HUES64 (cell line): ENCODE results near the gene NHEJ1.
A peak's percentile ranks its signal among the peaks of the same experiment; 100 is the strongest.

Experiments used
- H3K27ac ChIP-seq: 2 replicates; pipeline ENCODE4 v1.7.0; 2013; ENCODE audit warnings: low read depth, low read length, inconsistent platforms
- H3K27me3 ChIP-seq: 2 replicates; pipeline ENCODE4 v1.6.1; 2013; ENCODE audit warnings: mild to moderate bottlenecking, low read length; ENCODE audit not compliant: insufficient read depth
- H3K36me3 ChIP-seq: 2 replicates; pipeline ENCODE4 v1.6.1; 2013; ENCODE audit warnings: mild to moderate bottlenecking, low read length; ENCODE audit not compliant: insufficient read depth
- H3K4me1 ChIP-seq: 2 replicates; pipeline ENCODE4 v1.6.1; 2013; ENCODE audit warnings: mild to moderate bottlenecking, low read length, moderate library complexity; ENCODE audit not compliant: insufficient read depth
- H3K4me3 ChIP-seq: 2 replicates; pipeline ENCODE4 v1.5.1; 2013; ENCODE audit warnings: mild to moderate bottlenecking, low read length, moderate library complexity
- H3K9ac ChIP-seq: 2 replicates; pipeline ENCODE4 v1.6.1; 2013; ENCODE audit warnings: mild to moderate bottlenecking, low read depth, low read length
- H3K9me3 ChIP-seq: 2 replicates; pipeline ENCODE4 v1.6.1; 2013; ENCODE audit warnings: low read depth, low read length; ENCODE audit not compliant: insufficient read depth
- WGBS: fragments of 150-250, 120-280 bp; methylation state at CpG from one replicate; pipeline ENCODE4 v1.1.7; 2013; ENCODE audit warnings: missing lambda C conversion rate; 5-methylcytosine and 5-hydroxymethylcytosine counted together

Gene NHEJ1

DNA sequence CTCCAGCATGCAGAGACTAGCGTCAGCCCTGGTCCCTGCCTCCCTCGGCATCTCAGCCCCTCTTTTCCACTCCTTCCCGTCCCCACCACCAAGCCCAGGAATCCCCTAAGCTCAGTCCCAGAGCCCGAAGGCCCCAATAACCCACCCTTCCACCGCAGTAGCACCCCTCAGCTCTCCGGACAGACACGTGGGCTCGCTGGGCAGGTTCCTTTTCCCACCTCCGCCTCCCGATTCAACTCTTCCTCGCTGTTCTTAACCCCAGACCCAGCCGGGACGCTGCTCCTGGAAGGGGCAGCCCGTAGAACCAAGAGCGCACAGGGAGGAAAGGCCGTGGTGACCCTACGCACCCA lies 101.3 kb downstream of the NHEJ1 start:
- Histone ChIP-seq H3K36me3 (no peaks in the 10 kb centered on the region), H3K9me3 (no peaks in the 10 kb centered on the region), H3K9ac (no peak overlapping the region), H3K4me1 (peaks cover 14% of the 10 kb centered on the region), H3K4me3 (no peak overlapping the region), H3K27me3 (peaks cover 100% of the 10 kb centered on the region), H3K27ac (no peak overlapping the region)
- WGBS, result 8% methylated on average over 17 of the region's 17 CpGs

DNA sequence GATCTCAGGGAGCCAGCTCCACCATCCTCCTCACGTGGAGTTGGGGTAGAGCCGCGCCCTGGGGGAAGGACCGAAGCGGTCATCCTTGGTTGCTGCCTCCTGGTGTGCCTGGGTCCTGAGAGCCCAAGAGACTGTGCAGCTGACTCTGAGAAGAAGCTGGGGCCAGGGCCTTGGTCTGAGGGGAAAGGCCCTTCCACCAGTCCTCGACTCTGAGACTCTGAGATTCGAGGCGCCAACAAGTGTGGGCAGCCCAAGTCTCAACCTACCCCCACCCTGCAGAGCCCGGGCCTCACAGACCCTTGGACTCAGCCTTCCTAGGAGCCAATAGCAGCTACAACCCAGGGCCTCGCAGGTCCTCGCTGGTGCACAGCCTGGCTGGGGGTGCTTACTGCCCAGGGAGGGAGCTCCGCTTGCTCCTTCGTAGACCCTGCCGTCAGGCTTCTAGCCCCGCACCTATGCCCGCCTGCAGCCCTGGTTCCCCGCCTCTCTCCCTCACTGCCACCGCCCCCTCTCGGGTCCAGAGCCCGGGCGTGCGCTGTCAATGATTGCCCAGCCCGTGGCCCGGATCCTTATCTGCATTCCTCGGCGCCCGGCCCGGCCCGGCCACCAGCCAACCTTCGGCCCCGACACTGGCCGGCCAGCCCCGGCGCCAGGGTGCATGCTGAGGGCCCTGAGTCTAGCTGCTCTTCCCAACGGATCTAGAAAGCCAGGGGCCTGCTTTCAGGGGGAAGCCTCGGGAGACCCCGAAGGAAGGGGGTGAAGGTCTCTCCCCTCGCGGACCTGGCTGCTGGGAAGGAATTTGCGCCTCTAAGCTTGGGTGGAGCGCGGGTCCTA lies 101.9 kb downstream of the NHEJ1 start:
- Histone ChIP-seq H3K4me1 (peaks cover 14% of the 10 kb centered on the region), H3K9me3 (no peaks in the 10 kb centered on the region), H3K9ac (no peak overlapping the region; the same call in 1 of the 2 replicates), H3K36me3 (no peaks in the 10 kb centered on the region), H3K27me3 (peaks cover 100% of the 10 kb centered on the region), H3K27ac (no peak overlapping the region), H3K4me3 (0 out of 2 replicates have a peak overlapping the region, but pooled peaks have one; percentile 22)
- WGBS, result 13% methylated on average over 42 of the region's 42 CpGs

DNA sequence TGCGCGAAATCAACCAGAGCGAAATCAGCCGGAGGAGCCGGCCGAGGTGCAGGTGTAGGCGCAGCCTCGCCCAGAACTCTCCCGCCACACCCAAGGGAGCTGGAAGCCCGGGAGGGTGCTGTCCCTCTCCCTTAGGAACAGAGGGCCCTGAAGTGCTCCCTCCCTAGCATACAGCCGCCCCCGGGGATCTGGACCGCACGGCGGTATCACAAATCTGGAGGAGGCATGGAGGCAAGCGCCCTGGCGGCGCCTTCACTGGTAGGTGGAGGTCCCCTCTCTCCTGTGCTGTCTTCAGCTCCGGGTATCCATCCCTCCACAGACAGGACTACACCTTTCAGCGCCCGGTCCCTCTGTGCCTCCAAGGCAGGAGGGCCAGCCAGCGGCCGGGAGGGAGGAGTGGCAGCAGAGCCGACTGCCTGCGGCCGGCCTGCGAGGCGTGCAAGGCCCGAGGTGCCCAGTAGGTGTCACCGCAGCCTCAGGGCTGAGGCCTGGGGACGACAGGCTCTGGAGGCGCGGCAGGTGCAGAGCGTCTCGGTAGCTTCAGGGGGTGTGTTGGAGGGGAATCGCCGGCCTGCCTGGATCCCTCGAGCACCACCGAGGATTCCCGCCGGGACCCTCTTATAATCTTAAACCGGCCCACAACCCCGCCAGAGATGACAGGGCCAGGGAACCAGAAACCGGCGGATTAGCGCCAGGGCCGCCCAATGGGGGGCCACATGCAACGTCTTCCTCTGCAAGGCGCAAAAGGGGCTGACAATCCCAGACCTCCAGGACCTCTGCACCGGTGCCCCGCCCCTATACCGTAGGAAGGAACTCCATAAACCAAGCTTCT lies 102.7 kb downstream of the NHEJ1 start:
- no peaks in the 10 kb centered on the region for H3K36me3 ChIP-seq
- no peaks in the 10 kb centered on the region for H3K9me3 ChIP-seq
- no peak overlapping the region for H3K9ac ChIP-seq
- peaks cover 98% of the 10 kb centered on the region for H3K27me3 ChIP-seq
- H3K4me1 ChIP-seq, result peaks cover 11% of the 10 kb centered on the region
- 7% methylated on average over 52 of the region's 52 CpGs for WGBS
- H3K4me3 ChIP-seq, result peak overlapping the region; percentile 44
- no peak overlapping the region for H3K27ac ChIP-seq

DNA sequence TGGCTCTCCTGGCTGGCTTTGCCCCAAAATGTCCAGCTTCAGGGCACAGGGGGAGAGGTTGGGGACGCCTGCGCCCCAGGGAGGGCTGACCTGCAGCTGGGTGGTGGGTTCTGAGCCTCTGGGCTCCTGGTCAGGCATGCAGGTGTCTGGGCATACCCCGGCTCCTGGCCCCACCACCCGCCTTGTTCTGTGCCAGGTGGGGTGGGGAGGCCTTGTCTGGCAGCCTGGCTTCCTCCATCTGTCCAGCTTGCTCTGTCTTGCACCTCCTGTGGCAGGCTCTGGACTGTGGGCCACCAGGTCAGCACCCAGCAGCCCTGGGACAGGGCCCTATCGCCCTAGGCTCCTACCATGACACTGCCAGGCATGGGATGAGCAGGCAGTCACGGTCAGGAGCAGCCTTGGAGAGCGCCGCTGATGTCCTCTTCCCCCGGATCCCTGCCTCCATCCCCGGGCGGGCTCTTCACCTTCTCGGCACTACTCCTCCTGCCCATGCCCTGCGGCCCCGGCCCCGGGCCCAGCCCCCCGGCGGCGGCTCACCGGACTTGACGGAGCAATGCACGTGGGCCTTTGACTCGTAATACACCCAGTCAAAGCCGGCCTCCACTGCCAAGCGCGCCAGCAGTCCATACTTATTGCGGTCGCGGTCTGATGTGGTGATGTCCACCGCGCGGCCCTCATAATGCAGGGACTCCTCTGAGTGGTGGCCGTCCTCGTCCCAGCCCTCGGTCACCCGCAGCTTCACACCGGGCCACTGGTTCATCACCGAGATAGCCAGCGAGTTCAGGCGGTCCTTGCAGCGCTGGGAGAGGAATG lies 103.5 kb downstream of the NHEJ1 start:
- Histone ChIP-seq H3K27ac (no peak overlapping the region), H3K4me3 (peak overlapping the region; percentile 44), H3K9ac (no peak overlapping the region), H3K27me3 (peaks cover 98% of the 10 kb centered on the region), H3K9me3 (no peaks in the 10 kb centered on the region), H3K4me1 (peaks cover 5% of the 10 kb centered on the region; the same call in 1 of the 2 replicates), H3K36me3 (no peaks in the 10 kb centered on the region)
- WGBS, result 19% methylated on average over 40 of the region's 40 CpGs

DNA sequence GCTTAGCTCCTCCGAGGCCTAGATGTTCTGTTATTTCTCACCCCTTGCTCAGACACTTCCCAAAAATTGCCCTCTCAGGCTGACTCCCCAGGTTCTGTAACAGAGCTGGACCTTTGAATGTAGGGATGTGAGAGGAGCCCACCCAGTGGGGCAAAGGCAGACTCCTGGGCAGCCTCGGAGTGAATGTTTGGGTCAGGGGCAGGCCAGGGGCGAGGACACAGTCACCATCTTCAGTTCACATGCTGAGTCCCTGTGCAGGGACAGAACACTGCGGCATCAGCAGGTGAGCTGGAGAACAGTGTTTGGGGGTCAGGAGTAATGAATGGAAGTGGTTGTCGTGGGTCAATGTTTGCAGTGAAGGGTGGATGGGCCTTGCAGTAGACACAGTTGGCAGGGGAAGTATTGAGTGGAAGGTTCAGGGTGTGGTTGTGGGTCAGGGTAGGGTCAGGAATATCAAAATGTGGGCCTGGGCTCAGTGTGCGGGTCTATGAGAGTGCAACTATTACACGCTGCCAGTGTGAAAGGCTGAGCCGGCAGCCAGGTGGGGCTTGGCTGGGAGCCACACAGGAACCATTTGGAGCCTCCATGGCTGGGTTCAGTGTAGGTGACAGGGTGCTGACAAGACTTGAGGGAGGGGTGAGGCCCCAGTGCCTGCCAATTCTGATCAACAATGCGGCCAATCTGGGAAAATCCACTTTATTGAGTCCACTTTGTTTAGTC lies 104.3 kb downstream of the NHEJ1 start:
- H3K4me1 ChIP-seq, result peaks cover 5% of the 10 kb centered on the region; the same call in 1 of the 2 replicates
- H3K9me3 ChIP-seq, result no peaks in the 10 kb centered on the region
- H3K4me3 ChIP-seq, result no peak overlapping the region
- peaks cover 97% of the 10 kb centered on the region for H3K27me3 ChIP-seq
- no peaks in the 10 kb centered on the region for H3K36me3 ChIP-seq
- 83% methylated on average over 8 of the region's 9 CpGs for WGBS
- H3K27ac ChIP-seq, result no peak overlapping the region
- H3K9ac ChIP-seq, result no peak overlapping the region

DNA sequence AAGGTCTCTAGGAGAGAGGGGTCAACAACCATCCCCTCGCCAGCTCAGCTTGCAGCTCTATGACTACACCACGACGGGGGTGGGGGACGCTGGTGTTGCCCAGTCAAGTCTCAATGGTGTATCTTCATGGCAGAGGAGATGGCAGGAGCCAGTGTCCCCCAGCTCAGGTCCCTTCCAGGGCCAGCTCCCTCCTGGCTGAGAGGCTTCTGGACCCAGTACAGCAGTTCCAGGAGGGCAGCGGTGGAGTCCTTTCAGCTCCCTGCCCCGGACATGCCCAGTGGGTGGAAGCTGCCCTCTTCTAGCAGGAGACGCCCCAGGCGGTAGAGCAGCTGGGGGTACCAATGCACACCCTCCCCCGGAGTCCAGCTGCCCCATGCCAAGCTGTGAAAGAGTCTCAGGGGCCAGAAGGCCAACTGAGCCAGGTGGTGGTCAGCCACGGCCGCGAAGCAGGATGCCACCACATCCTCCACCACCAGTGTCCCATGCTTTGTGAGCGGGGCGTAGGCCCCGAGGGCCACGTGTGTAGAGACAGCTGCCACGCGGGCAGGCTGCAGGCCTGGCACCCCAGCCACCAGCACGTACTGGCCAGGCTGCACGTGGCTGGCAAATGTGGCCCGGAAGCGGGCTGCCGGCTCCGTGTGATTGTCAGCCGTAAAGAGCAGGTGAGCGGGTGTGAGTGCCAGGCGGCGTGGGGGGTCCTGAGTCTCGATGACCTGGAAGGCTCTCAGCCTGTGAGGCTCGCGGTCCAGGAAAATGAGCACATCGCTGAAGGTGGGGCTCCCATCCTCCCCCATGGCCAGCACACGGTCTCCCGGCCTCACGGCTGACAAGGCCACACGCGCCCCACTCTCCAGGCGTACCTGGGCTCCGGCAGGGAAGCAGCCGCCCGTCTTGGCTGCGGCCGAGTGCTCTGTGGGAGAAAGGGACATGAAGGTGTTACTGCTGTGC lies 105.4 kb downstream of the NHEJ1 start:
- 91% methylated on average over 43 of the region's 43 CpGs for WGBS
- peaks cover 5% of the 10 kb centered on the region; the same call in 1 of the 2 replicates for H3K4me1 ChIP-seq
- H3K4me3 ChIP-seq, result no peak overlapping the region
- H3K9ac ChIP-seq, result no peak overlapping the region
- H3K36me3 ChIP-seq, result no peaks in the 10 kb centered on the region
- no peaks in the 10 kb centered on the region for H3K9me3 ChIP-seq
- peaks cover 97% of the 10 kb centered on the region for H3K27me3 ChIP-seq
- no peak overlapping the region for H3K27ac ChIP-seq

DNA sequence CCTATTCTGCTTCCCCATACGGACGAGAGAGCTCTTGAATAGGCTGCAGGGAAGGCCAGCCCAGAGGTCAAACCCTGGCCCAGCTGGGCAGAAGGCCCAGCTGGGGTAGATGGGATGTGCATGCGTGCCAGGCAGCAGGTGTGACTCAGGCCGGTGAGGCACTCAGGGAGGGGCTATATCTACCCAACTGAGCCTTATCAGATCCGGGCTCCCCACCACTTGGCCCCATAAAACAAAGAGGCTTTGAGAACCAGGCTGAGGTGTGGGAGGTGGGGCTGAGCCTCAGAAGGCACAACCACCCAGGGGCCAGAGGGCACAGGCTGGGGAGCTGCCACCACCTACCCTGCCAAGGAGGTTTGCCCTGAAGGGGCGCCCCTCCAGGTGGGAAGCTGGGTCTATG lies 111.3 kb downstream of the NHEJ1 start:
- no peak overlapping the region for H3K4me3 ChIP-seq
- H3K27me3 ChIP-seq, result peaks cover 85% of the 10 kb centered on the region
- WGBS, result 77% methylated on average over 6 of the region's 6 CpGs
- no peaks in the 10 kb centered on the region for H3K36me3 ChIP-seq
- no peaks in the 10 kb centered on the region for H3K4me1 ChIP-seq
- no peaks in the 10 kb centered on the region for H3K9me3 ChIP-seq
- no peak overlapping the region for H3K9ac ChIP-seq
- H3K27ac ChIP-seq, result no peak overlapping the region

DNA sequence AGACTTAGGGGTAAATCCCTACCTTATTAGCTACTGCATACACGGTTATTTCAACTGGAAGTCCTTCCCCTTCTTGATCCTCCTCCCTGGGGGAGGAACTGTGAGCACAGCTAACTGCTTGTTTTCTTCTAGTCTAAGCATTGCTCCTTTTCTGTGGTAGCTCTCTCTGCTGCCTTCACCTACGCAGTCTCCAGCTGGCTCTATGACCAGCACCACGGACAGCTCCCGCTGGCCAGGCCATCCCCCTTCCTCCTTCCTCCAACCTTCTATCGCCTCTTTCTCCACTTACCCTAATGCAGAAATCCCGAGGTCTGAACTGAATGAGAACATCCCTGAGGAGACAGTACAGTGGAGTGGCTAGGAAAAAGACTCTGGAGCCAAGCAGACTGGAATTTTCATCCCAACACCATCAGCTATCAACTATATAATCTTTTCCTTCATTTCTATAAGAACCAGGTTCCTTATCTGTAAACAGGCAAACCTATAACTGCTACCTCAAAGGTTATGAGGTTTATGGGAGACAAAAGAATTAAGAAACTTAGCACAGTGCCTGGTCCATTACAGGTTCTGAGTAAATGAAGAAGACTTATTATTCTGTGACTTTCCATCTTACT lies 114.6 kb downstream of the NHEJ1 start:
- peaks cover 66% of the 10 kb centered on the region for H3K27me3 ChIP-seq
- peaks cover 3% of the 10 kb centered on the region; the same call in 1 of the 2 replicates for H3K4me1 ChIP-seq
- no peaks in the 10 kb centered on the region for H3K9me3 ChIP-seq
- H3K27ac ChIP-seq, result no peak overlapping the region
- no peaks in the 10 kb centered on the region for H3K36me3 ChIP-seq
- H3K4me3 ChIP-seq, result no peak overlapping the region
- WGBS, result 3% methylated on average over 6 of the region's 6 CpGs
- H3K9ac ChIP-seq, result no peak overlapping the region

DNA sequence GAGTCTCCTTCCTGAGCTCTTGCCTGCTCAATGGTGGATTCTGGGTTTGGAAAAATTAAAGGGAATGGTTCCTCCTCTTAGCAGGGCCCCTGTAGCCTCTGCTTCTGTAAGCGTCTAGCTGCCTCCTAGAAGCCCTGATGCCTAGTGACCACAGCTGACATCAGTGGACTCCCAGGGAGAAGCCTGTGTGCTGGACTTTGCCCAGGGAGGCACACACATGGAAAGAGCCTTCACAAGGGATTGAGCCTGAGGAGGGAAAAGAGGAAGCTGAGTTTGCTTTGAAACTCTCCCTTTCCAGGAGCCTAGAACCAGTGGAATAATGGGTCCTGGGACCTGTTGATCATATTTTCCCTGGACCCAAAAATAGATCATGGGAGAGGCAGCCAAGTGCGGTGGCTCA lies 117.9 kb downstream of the NHEJ1 start:
- 76% methylated on average over 2 of the region's 2 CpGs for WGBS
- Histone ChIP-seq H3K4me1 (peaks cover 3% of the 10 kb centered on the region; the same call in 1 of the 2 replicates), H3K27me3 (peaks cover 47% of the 10 kb centered on the region)

More for the DNA sequence above, 117.9 kb downstream of the NHEJ1 start:
- Histone ChIP-seq H3K27ac (no peak overlapping the region), H3K9ac (no peak overlapping the region), H3K4me3 (no peak overlapping the region), H3K36me3 (no peaks in the 10 kb centered on the region), H3K9me3 (no peaks in the 10 kb centered on the region)
